ENCODE data around the gene OCA2.
"Not testable (repeated sequence)": the region's sequence is repeated elsewhere in the genome, so short reads cannot be mapped to it uniquely, and the experiment has no call there.

Gene OCA2

DNA sequence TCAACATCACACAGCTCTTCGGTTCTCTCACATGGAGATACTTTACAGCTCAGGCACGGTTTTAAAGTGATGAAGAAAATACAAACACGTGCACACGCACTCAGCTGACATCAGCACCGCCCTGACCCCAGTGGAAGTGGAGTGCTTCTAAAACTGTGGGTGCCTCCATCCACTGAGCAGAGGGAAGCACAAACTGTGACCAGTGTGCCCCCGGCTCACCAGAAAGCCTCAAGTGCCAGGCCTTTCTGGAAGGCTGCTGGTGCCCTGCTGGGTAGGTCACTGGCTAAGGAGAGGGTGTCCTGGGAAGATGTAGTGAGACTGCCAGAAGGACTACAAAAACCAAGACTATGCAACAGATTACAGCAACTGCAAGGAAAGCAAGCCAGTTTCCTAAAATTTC is 78.5 kb downstream of the OCA2 start:
- no peak for DNase-seq

DNA sequence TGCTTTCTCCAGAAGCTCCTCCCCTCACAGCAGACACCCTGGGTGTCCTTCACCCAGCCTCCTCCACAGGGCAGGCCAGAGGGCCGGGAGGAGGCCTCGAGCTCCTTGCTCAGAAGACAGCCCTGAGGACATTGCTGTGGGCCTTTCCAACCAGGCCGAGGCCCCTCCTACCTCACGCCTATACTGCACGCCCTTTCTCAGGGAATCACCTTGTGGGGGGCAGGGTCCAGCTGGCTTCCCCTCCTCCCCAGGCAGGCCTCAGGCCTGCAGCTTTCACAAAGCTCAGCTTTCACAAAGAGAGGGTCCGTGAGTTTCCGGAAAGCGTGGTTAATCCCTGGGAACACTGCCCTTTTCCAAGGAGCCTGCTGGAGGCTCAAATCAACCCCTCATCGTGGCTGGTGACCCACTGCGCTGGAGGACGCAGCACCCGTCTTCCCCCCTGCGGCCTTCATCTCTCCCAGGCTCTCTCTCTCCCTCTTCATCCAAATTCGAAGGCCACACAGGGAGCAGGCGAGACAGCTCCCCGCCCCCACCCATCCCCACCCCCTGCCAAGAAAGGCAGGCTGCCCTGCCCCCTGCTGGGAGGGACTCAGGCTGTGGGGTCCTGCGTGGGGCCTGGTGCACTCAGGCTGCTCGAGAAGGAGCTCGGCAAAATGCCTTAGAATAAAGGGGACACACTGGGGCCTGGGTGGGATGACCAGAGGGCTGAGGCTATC is 79.4 kb downstream of the OCA2 start:
- DNase-seq: no peak

GRCh38 chr15:28018291-28019044 is 80.6 kb downstream of the OCA2 start:
- no peak for DNase-seq

DNA sequence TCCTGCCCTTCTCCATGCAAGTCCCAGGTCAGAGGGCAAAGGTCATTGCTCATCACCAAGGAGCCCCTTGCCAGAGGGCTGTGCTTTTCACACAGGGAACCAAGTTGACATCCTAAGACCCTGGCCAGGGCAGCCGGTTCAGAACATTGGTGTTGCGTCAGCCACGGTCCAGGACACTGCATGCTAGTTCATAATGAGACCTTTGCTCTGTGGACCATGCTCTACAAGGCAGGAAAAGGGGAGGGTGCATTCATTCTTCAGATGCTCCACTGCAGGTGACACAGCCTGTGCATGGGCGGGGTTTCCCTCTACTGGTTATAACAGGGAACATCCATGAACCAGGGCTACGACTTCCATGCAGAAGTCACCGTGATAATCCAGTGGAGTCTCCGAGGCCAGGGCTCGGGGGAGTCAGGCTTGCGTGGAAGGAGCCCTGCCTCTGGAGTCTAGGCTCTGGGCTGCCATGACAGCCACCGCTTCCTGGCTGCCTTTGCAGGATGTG is 81.6 kb downstream of the OCA2 start:
- DNase-seq: no peak

- no peak for DNase-seq
Measured at GRCh38 chr15:28015855-28016254, 83.3 kb downstream of the OCA2 start.

GRCh38 chr15:28014623-28015200 is 84.4 kb downstream of the OCA2 start:
- no peak for DNase-seq

GRCh38 chr15:28013976-28014375 is 85.1 kb downstream of the OCA2 start:
- no peak for DNase-seq

- DNase-seq: no peak
Measured at GRCh38 chr15:28013480-28013879, 85.6 kb downstream of the OCA2 start.

- DNase-seq: no peak
Measured at GRCh38 chr15:28012231-28012630, 86.9 kb downstream of the OCA2 start.

GRCh38 chr15:28008175-28008574 is 90.9 kb downstream of the OCA2 start:
- DNase-seq: not testable (repeated sequence)

GRCh38 chr15:28006116-28006905 is 92.8 kb downstream of the OCA2 start:
- DNase-seq: no peak

DNA sequence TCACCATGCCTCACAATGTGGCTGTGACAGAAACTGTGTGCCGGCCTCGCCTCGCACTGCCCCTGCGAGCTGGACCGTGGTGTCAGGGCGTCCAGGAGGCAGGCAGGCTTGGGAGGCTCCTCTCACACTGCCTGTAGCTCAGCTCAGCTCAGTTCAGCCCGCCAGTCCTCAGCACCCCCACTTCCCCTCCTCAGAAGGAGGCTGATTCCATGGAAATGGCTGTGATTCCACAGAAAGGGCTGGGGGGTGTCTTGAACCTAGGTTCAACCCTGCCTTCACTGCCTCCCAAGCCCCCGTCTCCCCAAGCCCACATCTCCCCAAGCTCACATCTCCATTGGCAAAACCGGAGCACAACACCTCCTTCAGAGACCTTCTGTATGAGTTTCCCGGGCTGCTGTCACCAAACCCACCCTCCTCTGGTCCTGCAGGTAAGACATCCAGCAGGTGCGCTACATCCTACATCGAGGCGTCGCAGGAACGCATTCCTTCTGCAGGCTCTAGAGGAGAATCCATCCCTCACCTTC is 94.0 kb downstream of the OCA2 start:
- DNase-seq: no peak

- no peak for DNase-seq
Measured at GRCh38 chr15:28004143-28005003, 94.7 kb downstream of the OCA2 start.

GRCh38 chr15:28003302-28004037 is 95.6 kb downstream of the OCA2 start:
- no peak for DNase-seq

DNA sequence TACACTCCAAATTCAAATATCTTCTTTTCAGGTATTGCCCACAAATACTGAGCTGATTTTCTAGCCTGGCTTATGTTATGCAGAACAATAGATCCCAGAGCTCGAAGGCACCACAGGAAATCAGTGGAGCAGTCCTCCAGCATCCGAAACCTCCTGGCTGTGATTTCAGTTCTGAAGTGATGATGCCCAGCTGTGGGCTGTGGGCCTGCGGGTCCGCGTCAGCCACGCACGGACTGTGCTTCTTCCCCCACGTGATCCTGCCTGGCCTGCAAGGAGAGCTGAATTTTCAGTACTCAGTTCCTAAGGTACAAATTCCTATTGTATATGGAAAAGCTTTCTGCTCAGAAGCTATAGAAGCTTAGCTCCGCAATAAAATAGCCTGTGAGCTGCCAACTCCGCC is 96.2 kb downstream of the OCA2 start:
- no peak for DNase-seq

GRCh38 chr15:28002136-28002861 is 96.8 kb downstream of the OCA2 start:
- DNase-seq: no peak

- no peak for DNase-seq
Measured at GRCh38 chr15:28001641-28002040, 97.5 kb downstream of the OCA2 start.

DNA sequence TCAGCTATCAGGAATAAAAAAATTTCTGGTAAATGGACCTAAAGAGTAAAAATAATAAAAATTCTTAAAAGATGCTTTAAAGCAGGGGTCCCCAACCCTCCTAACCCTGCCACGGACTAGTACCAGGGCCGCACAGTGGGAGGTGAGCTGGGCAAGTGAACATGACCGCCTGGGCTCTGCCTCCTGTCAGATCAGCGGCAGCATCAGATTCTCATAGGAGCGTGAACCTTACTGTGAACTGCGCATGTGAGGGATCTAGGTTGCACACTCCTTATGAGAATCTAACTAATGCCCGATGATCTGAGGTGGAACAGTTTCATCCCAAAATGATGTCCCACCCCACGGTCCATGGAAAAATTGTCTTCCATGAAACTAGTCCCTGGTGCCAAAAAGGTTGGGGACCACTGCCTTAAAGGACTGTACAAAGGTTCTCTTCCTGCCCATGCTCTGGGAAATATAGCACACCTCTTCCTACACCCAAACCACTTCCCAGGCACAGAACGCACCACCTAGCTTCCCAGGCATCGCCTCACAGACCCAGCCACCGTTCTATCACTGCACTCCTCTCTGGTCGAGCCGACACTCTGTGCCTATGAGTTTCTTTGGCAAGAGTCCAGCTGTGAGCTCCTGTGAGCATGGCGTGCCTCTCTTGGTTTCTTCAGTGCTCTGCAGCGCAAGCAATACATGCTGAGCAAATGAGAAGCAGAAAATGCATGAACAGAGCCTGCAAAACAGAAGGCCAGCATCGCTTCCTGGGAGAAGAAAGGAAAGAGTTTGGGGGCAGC is 104.9 kb downstream of the OCA2 start:
- DNase-seq: no peak

GRCh38 chr15:27993544-27993943 is 105.6 kb downstream of the OCA2 start:
- no peak for DNase-seq

Data from AML-193 (cell line).